HCT116 (cell line): Measurements from ENCODE around the gene EPHX1. TPM values are rescaled to one million over a fixed set of nuclear protein-coding genes. Genes with fewer than 3 reads are reported as not detected.

ENCODE experiments used
- ATAC-seq: fragments of 200-7000 bp; cut with Tn5 transposase; 2 replicates; pipeline ENCODE4 v1.9.1; 2020; ENCODE audit warnings: mild to moderate bottlenecking, moderate library complexity
- BruUV-seq: library from RNA; stranded (reverse); fragments of 400-500 nt; replicated peaks from 2 replicates; lab custom pipeline; 2021; lab: Mats Ljungman, UMichigan
- CTCF ChIA-PET: fragments of 300-600 bp; sonication (Branson Sonifier 250); formaldehyde crosslinking; loops from one replicate; lab custom pipeline; 2021; ENCODE audit warnings: antibody characterized with exemption; lab: Charles Lee
- POLR2A ChIA-PET: fragments of 300-600, 350-600 bp; sonication (Branson Sonifier 250); formaldehyde crosslinking; loops from one replicate; lab custom pipeline; 2021; ENCODE audit warnings: antibody characterized with exemption; lab: Charles Lee
- RAD21 ChIA-PET, 2 experiments: fragments of 300-600 bp; sonication (Branson Sonifier 250); formaldehyde crosslinking; loops; one replicate each; lab custom pipeline; 2023; ENCODE audit warnings: low total read pairs in 2 of 2; ENCODE audit not compliant: uncharacterized antibody in 2 of 2, unreplicated experiment in 2 of 2, low non-redundant PET in 1 of 2; lab: Charles Lee
- DNase-seq: peaks from one replicate; pipeline ENCODE4 v3.0.0-alpha.2; 2010; ENCODE audit warnings: low read depth, low spot score
- H2AFZ ChIP-seq: fragments of 200-600 bp; shearing (Covaris generic), sonication (generic); 2 replicates; pipeline ENCODE4 v1.6.1; 2017; ENCODE audit warnings: low read depth, mixed run types, mixed read lengths, antibody characterized with exemption, low read length; ENCODE audit not compliant: poor library complexity, severe bottlenecking
- H3K27ac ChIP-seq: 2 replicates; pipeline ENCODE4 v1.5.1; 2012; ENCODE audit warnings: low read depth, low read length
- H3K27me3 ChIP-seq: fragments of 200-600 bp; sonication (generic); 2 replicates; pipeline ENCODE4 v1.6.1; 2016; ENCODE audit warnings: mixed run types, low read length, mixed read lengths; ENCODE audit not compliant: insufficient read depth
- H3K36me3 ChIP-seq, 2 experiments: fragments of 200-500 bp in 1 of 2; fragments of 200-600 bp in 1 of 2; sonication (Bioruptor generic) in 1 of 2; sonication (generic) in 1 of 2; 2 replicates each; pipeline versions ENCODE4 v1.5.1 to v1.6.1; 2014 to 2016; ENCODE audit warnings: low read length in 2 of 2, inconsistent platforms in 1 of 2, mixed read lengths in 1 of 2, mixed run types in 1 of 2; ENCODE audit not compliant: insufficient read depth in 2 of 2, control insufficient read depth in 1 of 2
- H3K4me1 ChIP-seq, 2 experiments: fragments of 200-600 bp in 1 of 2; sonication (generic) in 1 of 2; 2 replicates each; pipeline versions ENCODE4 v1.5.1 to v1.6.1; 2012 to 2017; ENCODE audit warnings: low read length in 2 of 2, inconsistent platforms in 1 of 2, mild to moderate bottlenecking in 1 of 2, mixed read lengths in 1 of 2, mixed run types in 1 of 2, moderate library complexity in 1 of 2; ENCODE audit not compliant: insufficient read depth in 2 of 2, control insufficient read depth in 1 of 2
- H3K4me2 ChIP-seq: fragments of 200-600 bp; sonication (generic); 2 replicates; pipeline ENCODE4 v1.6.1; 2017; ENCODE audit warnings: mixed run types, low read length, mixed read lengths
- H3K4me3 ChIP-seq, 2 experiments: fragments of 200-600 bp in 1 of 2; sonication (generic) in 1 of 2; replicated peaks in 1 of 2; 2 replicates each; pipeline ENCODE4 v1.5.1; 2011 to 2016; ENCODE audit warnings: low read length in 2 of 2, control low read depth in 1 of 2, low read depth in 1 of 2, mild to moderate bottlenecking in 1 of 2, mixed read lengths in 1 of 2, mixed run types in 1 of 2
- H3K79me2 ChIP-seq: fragments of 200-600 bp; sonication (generic); 2 replicates; pipeline ENCODE4 v1.6.1; 2017; ENCODE audit warnings: mild to moderate bottlenecking, mixed run types, low read length, moderate library complexity, mixed read lengths; ENCODE audit not compliant: insufficient read depth
- H3K9ac ChIP-seq: fragments of 200-600 bp; sonication (generic); 2 replicates; pipeline ENCODE4 v1.6.1; 2016; ENCODE audit warnings: low read length, mixed read lengths
- H3K9me2 ChIP-seq: fragments of 200-600 bp; sonication (generic), shearing (Covaris generic); 2 replicates; pipeline ENCODE4 v1.6.1; 2017; ENCODE audit warnings: mixed run types, mild to moderate bottlenecking, moderate library complexity; ENCODE audit not compliant: insufficient read depth
- H3K9me3 ChIP-seq, 2 experiments: fragments of 200-500 bp in 1 of 2; fragments of 200-600 bp in 1 of 2; sonication (Bioruptor generic) in 1 of 2; sonication (generic) in 1 of 2; 2 replicates each; pipeline ENCODE4 v1.6.1; 2014 to 2017; ENCODE audit warnings: low read length in 2 of 2, mixed read lengths in 2 of 2, inconsistent platforms in 1 of 2, low read depth in 1 of 2, mild to moderate bottlenecking in 1 of 2, mixed run types in 1 of 2, moderate library complexity in 1 of 2; ENCODE audit not compliant: control insufficient read depth in 1 of 2, insufficient read depth in 1 of 2
- H4K20me1 ChIP-seq: fragments of 200-600 bp; sonication (generic), shearing (Covaris generic); 2 replicates; pipeline ENCODE4 v1.6.1; 2017; ENCODE audit warnings: mixed run types, mild to moderate bottlenecking, moderate library complexity; ENCODE audit not compliant: insufficient read depth
- CBX3 ChIP-seq: IDR thresholded peaks from 2 replicates; pipeline ENCODE4 v1.6.1; 2012; ENCODE audit warnings: low read depth
- CTCF ChIP-seq, 3 experiments: fragments of 200-600 bp in 1 of 3; sonication (generic) in 1 of 3; IDR thresholded peaks in 2 of 3; conservative IDR thresholded peaks in 1 of 3; 2 replicates each; pipeline ENCODE4 v1.5.1; 2012 to 2017; ENCODE audit warnings: low read depth in 2 of 3, low read length in 2 of 3, antibody characterized with exemption in 1 of 3, borderline replicate concordance in 1 of 3, control low read depth in 1 of 3, mild to moderate bottlenecking in 1 of 3, mixed read lengths in 1 of 3, mixed run types in 1 of 3, moderate library complexity in 1 of 3; ENCODE audit not compliant: insufficient read depth in 1 of 3
- EGR1 ChIP-seq: IDR thresholded peaks from 2 replicates; pipeline ENCODE4 v1.6.1; 2012; ENCODE audit warnings: low read depth
- EZH2phosphoT487 ChIP-seq: fragments of 200-600 bp; IDR thresholded peaks from 2 replicates; pipeline ENCODE4 v1.6.1; 2018; ENCODE audit warnings: antibody characterized with exemption, borderline replicate concordance
- FOSL1 ChIP-seq: IDR thresholded peaks from 2 replicates; pipeline ENCODE4 v1.6.1; 2012; ENCODE audit warnings: low read depth
- POLR2A ChIP-seq: IDR thresholded peaks from 2 replicates; pipeline ENCODE4 v1.7.0; 2011; ENCODE audit warnings: borderline replicate concordance; ENCODE audit not compliant: insufficient read depth, insufficient read length; ENCODE audit errors: extremely low read depth
- YY1 ChIP-seq: IDR thresholded peaks from 2 replicates; pipeline ENCODE4 v1.6.1; 2011; ENCODE audit warnings: low read length, low read depth, moderate library complexity, mild to moderate bottlenecking; ENCODE audit not compliant: insufficient replicate concordance; ENCODE audit errors: extremely low read depth
- ZFX ChIP-seq: fragments of 450-650 bp; IDR thresholded peaks from 2 replicates; pipeline ENCODE4 v1.6.1; 2017
- intact Hi-C: fragments of 100-400 bp; cut with micrococcal nuclease; formaldehyde crosslinking; loops from 2 replicates; pipeline ENCODE4 v1.10.0; 2022
- total RNA-seq: library from RNA; stranded (reverse); gene quantifications from one replicate; pipeline ENCODE4 v1.2.1, GENCODE V29; 2021; ENCODE audit not compliant: unreplicated experiment
- TF ChIP-seq, protein P1 (sequence below): IDR thresholded peaks from 2 replicates; pipeline ENCODE4 v1.6.1; 2011; ENCODE audit warnings: mild to moderate bottlenecking, low read length, moderate library complexity; ENCODE audit not compliant: insufficient replicate concordance; ENCODE audit errors: extremely low read depth
- TF ChIP-seq, protein P2 (sequence below): IDR thresholded peaks from 2 replicates; pipeline ENCODE4 v1.6.1; 2012
- TF ChIP-seq, protein P3 (sequence below): IDR thresholded peaks from 2 replicates; pipeline ENCODE4 v1.6.1; 2012; ENCODE audit warnings: low read depth

Gene EPHX1
- total RNA-seq, 1 experiment from 2014 or later = 44.6 TPM

GRCh38 chr1:225859151-225859550 lies 49.2 kb downstream of the EPHX1 start:
- DNase-seq (no peak), ATAC-seq (no peak)
- no peak overlapping the region for H2AFZ ChIP-seq
- ChIA-PET CTCF (interaction anchor here (1.5 kb wide), 1 partner anchor 384 kb away, joined by 5 read pairs; no protein-coding TSS in a partner anchor), RAD21 (no interaction called here), POLR2A (no interaction called here)
- no peaks in the 10 kb centered on the region for H4K20me1 ChIP-seq
- no peak overlapping the region for H3K9ac ChIP-seq
- peaks cover 3% of the 10 kb centered on the region in 2 experiments for H3K4me1 ChIP-seq
- intact Hi-C loops = loop anchor here (10.0 kb wide), 1 partner anchor 116 kb away; no protein-coding TSS in a partner anchor
- no peak overlapping the region for H3K4me2 ChIP-seq
- no peaks in the 10 kb centered on the region for H3K79me2 ChIP-seq
- H3K27me3 ChIP-seq = no peaks in the 10 kb centered on the region
- BruUV-seq = no TSS peak
- H3K27ac ChIP-seq = no peak overlapping the region
- no peak overlapping the region for H3K4me3 ChIP-seq
- no peaks in the 10 kb centered on the region for H3K9me3 ChIP-seq
- TF ChIP-seq, protein P1, sequence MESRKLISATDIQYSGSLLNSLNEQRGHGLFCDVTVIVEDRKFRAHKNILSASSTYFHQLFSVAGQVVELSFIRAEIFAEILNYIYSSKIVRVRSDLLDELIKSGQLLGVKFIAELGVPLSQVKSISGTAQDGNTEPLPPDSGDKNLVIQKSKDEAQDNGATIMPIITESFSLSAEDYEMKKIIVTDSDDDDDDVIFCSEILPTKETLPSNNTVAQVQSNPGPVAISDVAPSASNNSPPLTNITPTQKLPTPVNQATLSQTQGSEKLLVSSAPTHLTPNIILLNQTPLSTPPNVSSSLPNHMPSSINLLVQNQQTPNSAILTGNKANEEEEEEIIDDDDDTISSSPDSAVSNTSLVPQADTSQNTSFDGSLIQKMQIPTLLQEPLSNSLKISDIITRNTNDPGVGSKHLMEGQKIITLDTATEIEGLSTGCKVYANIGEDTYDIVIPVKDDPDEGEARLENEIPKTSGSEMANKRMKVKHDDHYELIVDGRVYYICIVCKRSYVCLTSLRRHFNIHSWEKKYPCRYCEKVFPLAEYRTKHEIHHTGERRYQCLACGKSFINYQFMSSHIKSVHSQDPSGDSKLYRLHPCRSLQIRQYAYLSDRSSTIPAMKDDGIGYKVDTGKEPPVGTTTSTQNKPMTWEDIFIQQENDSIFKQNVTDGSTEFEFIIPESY = no peak
- TF ChIP-seq YY1 = no peak
- TF ChIP-seq FOSL1 = no peak
- no peak for TF ChIP-seq EGR1
- no peak for TF ChIP-seq POLR2A
- TF ChIP-seq ZFX = no peak
- TF ChIP-seq, protein P2, sequence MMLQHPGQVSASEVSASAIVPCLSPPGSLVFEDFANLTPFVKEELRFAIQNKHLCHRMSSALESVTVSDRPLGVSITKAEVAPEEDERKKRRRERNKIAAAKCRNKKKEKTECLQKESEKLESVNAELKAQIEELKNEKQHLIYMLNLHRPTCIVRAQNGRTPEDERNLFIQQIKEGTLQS = no peak
- TF ChIP-seq CTCF (IDR thresholded peaks at IDR 0.05 in 2 of 3, conservative IDR thresholded peaks at IDR 0.05 in 1 of 3; ENCODE audit: borderline replicate concordance in 1 of 3, insufficient read depth in 1 of 3, low read depth in 2 of 3, low read length in 2 of 3) = no peak
- no peak for TF ChIP-seq EZH2phosphoT487
- TF ChIP-seq, protein P3, sequence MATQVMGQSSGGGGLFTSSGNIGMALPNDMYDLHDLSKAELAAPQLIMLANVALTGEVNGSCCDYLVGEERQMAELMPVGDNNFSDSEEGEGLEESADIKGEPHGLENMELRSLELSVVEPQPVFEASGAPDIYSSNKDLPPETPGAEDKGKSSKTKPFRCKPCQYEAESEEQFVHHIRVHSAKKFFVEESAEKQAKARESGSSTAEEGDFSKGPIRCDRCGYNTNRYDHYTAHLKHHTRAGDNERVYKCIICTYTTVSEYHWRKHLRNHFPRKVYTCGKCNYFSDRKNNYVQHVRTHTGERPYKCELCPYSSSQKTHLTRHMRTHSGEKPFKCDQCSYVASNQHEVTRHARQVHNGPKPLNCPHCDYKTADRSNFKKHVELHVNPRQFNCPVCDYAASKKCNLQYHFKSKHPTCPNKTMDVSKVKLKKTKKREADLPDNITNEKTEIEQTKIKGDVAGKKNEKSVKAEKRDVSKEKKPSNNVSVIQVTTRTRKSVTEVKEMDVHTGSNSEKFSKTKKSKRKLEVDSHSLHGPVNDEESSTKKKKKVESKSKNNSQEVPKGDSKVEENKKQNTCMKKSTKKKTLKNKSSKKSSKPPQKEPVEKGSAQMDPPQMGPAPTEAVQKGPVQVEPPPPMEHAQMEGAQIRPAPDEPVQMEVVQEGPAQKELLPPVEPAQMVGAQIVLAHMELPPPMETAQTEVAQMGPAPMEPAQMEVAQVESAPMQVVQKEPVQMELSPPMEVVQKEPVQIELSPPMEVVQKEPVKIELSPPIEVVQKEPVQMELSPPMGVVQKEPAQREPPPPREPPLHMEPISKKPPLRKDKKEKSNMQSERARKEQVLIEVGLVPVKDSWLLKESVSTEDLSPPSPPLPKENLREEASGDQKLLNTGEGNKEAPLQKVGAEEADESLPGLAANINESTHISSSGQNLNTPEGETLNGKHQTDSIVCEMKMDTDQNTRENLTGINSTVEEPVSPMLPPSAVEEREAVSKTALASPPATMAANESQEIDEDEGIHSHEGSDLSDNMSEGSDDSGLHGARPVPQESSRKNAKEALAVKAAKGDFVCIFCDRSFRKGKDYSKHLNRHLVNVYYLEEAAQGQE = no peak
- no peak for TF ChIP-seq CBX3
- H3K9me2 ChIP-seq = no peaks in the 10 kb centered on the region
- peaks cover 0 to 9% of the 10 kb centered on the region in 2 experiments; a peak in 3 of 4 replicates for H3K36me3 ChIP-seq
